Inflammatory macrophage (primary cell): ENCODE measurements around the gene DPH7.
"Not testable (repeated sequence)": the region's sequence is repeated elsewhere in the genome, so short reads cannot be mapped to it uniquely, and the experiment has no call there.

Source experiments
- DNase-seq, 2 donors: peaks; one replicate each; pipeline ENCODE4 v3.0.0-alpha.2; 2020 to 2022

DPH7 gene

DNA sequence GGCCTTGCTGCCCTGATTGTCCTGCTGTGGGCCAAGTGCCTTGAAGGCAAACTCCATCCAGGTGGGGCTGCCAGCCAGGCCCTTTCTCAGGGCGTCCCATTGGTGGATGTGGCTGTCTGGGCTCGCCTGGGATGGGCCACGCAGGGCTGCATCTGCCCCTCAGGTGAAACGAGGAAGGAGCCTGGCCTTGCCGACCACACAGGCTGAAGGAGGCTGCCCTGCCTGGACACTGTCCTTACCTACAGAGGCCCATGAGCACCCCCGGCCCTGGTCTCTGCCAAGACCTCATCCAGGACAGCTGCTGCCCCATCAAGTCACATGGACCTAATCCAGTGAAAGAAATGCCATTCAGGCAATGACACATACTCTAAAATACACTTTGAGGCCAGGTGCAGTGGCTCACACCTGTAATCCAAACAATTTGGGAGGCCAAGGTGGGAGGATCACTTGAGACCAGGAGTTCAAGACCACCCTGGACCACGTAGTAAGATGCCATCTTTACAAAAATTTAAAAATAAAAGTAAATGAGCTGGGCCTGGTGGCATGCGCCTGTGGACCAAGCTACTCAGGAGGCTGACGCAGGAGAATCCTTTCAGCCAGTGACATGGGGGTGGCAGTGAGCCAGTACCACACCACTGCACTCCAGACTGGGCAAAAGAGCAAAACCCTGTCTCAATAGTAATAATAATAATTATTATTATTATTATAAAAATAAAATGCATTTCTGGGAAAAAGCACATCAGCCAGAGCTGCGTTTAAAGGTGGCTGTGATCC is 62.4 kb downstream of the DPH7 start:
- DNase-seq = no peak

GRCh38 chr9:137515338-137515724 is 63.4 kb downstream of the DPH7 start:
- no peak for DNase-seq

GRCh38 chr9:137514691-137515337 is 63.9 kb downstream of the DPH7 start:
- no peak for DNase-seq

GRCh38 chr9:137513801-137514570 is 64.7 kb downstream of the DPH7 start:
- not testable (repeated sequence) for DNase-seq

- not testable (repeated sequence) for DNase-seq
These were observed 65.6 kb downstream of the DPH7 start for GRCh38 chr9:137513136-137513535.

GRCh38 chr9:137511758-137512463 is 66.8 kb downstream of the DPH7 start:
- no peak for DNase-seq

DNA sequence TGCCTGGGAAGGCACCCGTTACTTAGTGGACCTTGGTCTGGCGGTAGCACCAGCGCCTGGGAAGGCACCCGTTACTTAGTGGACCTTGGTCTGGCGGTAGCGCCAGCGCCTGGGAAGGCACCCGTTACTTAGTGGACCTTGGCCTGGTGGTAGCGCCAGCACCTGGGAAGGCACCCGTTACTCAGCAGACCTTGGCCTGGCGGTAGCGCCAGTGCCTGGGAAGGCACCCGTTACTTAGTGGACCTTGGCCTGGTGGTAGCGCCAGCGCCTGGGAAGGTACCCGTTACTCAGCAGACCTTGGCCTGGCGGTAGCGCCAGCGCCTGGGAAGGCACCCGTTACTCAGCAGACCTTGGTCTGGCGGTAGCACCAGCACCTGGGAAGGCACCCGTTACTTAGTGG is 67.6 kb downstream of the DPH7 start:
- not testable (repeated sequence) for DNase-seq

DNA sequence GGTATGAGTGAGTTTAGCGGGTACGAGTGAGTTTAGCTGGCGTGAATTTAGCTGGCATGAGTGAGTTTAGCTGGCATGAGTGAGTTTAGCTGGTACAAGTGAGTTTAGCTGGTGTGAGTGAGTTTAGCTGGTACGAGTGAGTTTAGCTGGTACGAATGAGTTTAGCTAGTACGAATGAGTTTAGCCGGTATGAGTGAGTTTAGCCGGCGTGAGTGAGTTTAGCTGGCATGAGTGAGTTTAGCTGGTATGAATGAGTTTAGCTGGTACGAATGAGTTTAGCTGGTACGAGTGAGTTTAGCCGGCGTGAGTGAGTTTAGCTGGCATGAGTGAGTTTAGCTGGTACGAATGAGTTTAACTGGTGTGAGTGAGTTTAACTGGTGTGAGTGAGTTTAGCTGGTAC is 69.5 kb downstream of the DPH7 start:
- DNase-seq = no peak

DNA sequence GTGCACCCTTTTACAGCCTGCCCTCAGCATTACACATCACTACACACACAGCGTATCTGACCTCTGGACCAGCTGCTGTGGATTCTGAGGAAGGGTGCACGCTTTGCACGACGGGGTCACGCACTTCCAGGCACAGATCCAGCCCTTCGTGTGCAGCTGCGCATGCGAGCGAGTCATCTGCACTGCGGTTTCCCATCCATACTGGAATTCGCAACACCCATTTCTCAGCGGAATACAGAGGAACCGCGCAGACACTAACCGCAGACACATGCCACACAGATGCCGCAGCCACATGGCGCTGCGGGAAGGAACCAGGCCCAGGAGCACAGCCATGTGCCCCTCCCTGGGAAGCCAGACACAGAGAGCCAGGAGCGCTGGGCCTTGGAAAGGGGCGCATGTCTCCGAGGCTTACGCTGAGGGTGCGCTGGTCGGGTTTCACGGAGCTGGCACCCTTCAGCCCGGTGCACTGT is 72.0 kb downstream of the DPH7 start:
- DNase-seq = no peak

DNA sequence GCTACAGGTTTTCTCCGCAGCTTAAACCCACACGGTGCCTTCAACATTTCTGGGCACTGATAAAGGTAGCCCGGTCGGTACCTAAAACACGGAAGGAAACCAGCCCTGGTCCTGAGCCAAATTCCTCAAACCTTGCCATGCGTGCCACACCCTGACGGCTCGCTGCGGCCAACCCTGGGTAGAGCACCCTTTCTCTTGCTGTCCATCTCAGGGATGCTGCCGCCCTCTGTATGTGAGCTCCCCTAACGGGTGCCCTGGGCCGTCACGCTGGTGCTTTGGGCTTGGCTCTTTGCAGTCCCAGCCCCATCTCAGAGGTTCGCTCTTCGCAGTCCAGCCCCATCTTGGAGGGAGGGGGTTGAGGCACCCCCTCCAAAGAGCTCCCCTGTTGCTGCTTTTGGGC is 72.5 kb downstream of the DPH7 start:
- DNase-seq = no peak

GRCh38 chr9:137505421-137506140 is 73.1 kb downstream of the DPH7 start:
- DNase-seq = no peak
